Osteoblast (primary cell): ENCODE data around the gene TAF6L. TPM values are rescaled to one million over a fixed set of nuclear protein-coding genes. Genes with fewer than 3 reads are reported as not detected.
"Not testable (repeated sequence)": the region's sequence is repeated elsewhere in the genome, so short reads cannot be mapped to it uniquely, and the experiment has no call there.

Experiments
- DNase-seq: peaks from one replicate; pipeline ENCODE4 v3.0.0; 2011; ENCODE audit warnings: low spot score, mixed read lengths; ENCODE audit not compliant: insufficient read length; ENCODE audit errors: missing footprints
- H2AFZ ChIP-seq: 2 replicates; pipeline ENCODE4 v1.6.0; 2011; ENCODE audit warnings: mild to moderate bottlenecking, low read length
- H3K27ac ChIP-seq: 2 replicates; pipeline ENCODE4 v1.5.1; 2011; ENCODE audit warnings: mild to moderate bottlenecking, low read depth, low read length, moderate library complexity
- H3K27me3 ChIP-seq: 2 replicates; pipeline ENCODE4 v1.6.0; 2012; ENCODE audit warnings: mild to moderate bottlenecking, control low read depth, inconsistent platforms, low read length, moderate library complexity; ENCODE audit not compliant: insufficient read depth
- H3K36me3 ChIP-seq: 2 replicates; pipeline ENCODE4 v1.5.1; 2011; ENCODE audit warnings: mild to moderate bottlenecking, low read length, control low read depth, moderate library complexity; ENCODE audit not compliant: insufficient read depth
- H3K4me1 ChIP-seq: 2 replicates; pipeline ENCODE4 v1.5.1; 2011; ENCODE audit warnings: mild to moderate bottlenecking, low read length, control low read depth, moderate library complexity; ENCODE audit not compliant: insufficient read depth
- H3K4me2 ChIP-seq: 2 replicates; pipeline ENCODE4 v1.6.0; 2011; ENCODE audit warnings: mild to moderate bottlenecking, low read length; ENCODE audit not compliant: insufficient read depth
- H3K4me3 ChIP-seq: fragments of 200-600 bp; sonication (generic); 3 replicates; pipeline ENCODE4 v1.5.1; 2012; ENCODE audit warnings: mild to moderate bottlenecking, low read length, inconsistent platforms; ENCODE audit not compliant: insufficient read depth
- H3K79me2 ChIP-seq: 2 replicates; pipeline ENCODE4 v1.6.0; 2012; ENCODE audit warnings: mild to moderate bottlenecking, low read length, control low read depth, inconsistent platforms; ENCODE audit not compliant: insufficient read depth
- H3K9me3 ChIP-seq: 2 replicates; pipeline ENCODE4 v1.5.1; 2011; ENCODE audit warnings: low read depth, low read length, control low read depth
- H4K20me1 ChIP-seq: 2 replicates; pipeline ENCODE4 v1.6.0; 2012; ENCODE audit warnings: mild to moderate bottlenecking, low read length, control low read depth; ENCODE audit not compliant: insufficient read depth
- CTCF ChIP-seq: IDR thresholded peaks from 2 replicates; pipeline ENCODE4 v1.5.1; 2011; ENCODE audit warnings: mild to moderate bottlenecking, low read depth, low read length, moderate library complexity; ENCODE audit errors: extremely low read depth
- total RNA-seq: library from RNA; depleted of rRNA; stranded (reverse); fragments of >200 nt; gene quantifications from 2 replicates; pipeline ENCODE4 v1.2.3, GENCODE V29; 2012

Gene TAF6L
- total RNA-seq, 1 donor: 22.1 TPM

- H2AFZ ChIP-seq: no peak overlapping the region
- peaks cover 12% of the 10 kb centered on the region for H3K79me2 ChIP-seq
- no peak overlapping the region for H3K4me2 ChIP-seq
- H3K9me3 ChIP-seq: no peaks in the 10 kb centered on the region
- DNase-seq: no peak
- H3K36me3 ChIP-seq: peaks cover 8% of the 10 kb centered on the region
- no peak overlapping the region for H3K27ac ChIP-seq
- no peaks in the 10 kb centered on the region for H3K4me1 ChIP-seq
- H3K27me3 ChIP-seq: no peaks in the 10 kb centered on the region
- no peak overlapping the region for H3K4me3 ChIP-seq
- H4K20me1 ChIP-seq: no peaks in the 10 kb centered on the region
- TF ChIP-seq CTCF: no peak
Observed at GRCh38 chr11:62747475-62748160, 23.6 kb upstream of the TAF6L start.

- H2AFZ ChIP-seq, H3K9me3 ChIP-seq, H3K4me2 ChIP-seq, H4K20me1 ChIP-seq, H3K27me3 ChIP-seq, H3K4me3 ChIP-seq, H3K4me1 ChIP-seq, DNase-seq, H3K36me3 ChIP-seq, H3K27ac ChIP-seq: not testable (repeated sequence)
- peaks cover 22% of the 10 kb centered on the region for H3K79me2 ChIP-seq
Observed at GRCh38 chr11:62749931-62750330, 21.3 kb upstream of the TAF6L start.

GRCh38 chr11:62752177-62752785, 18.9 kb upstream of the TAF6L start:
- H2AFZ ChIP-seq: no peak overlapping the region
- H3K4me2 ChIP-seq: no peak overlapping the region
- no peaks in the 10 kb centered on the region for H3K27me3 ChIP-seq
- H3K36me3 ChIP-seq: peaks cover 8% of the 10 kb centered on the region
- no peaks in the 10 kb centered on the region for H4K20me1 ChIP-seq
- H3K79me2 ChIP-seq: peaks cover 22% of the 10 kb centered on the region
- no peak overlapping the region for H3K4me3 ChIP-seq
- no peak for TF ChIP-seq CTCF
- no peaks in the 10 kb centered on the region for H3K9me3 ChIP-seq
- no peak overlapping the region for H3K27ac ChIP-seq
- no peak for DNase-seq
- peaks cover 3% of the 10 kb centered on the region for H3K4me1 ChIP-seq

- H3K27ac ChIP-seq: peak overlapping the region; percentile 90
Observed at GRCh38 chr11:62752994-62753735, 18.0 kb upstream of the TAF6L start.

More at GRCh38 chr11:62752994-62753735, 18.0 kb upstream of the TAF6L start:
- H3K4me1 ChIP-seq: peaks cover 3% of the 10 kb centered on the region
- H2AFZ ChIP-seq: peak overlapping the region; percentile 98
- no peaks in the 10 kb centered on the region for H4K20me1 ChIP-seq
- no peak for DNase-seq
- peak overlapping the region; percentile 88 for H3K4me2 ChIP-seq
- H3K36me3 ChIP-seq: peaks cover 8% of the 10 kb centered on the region
- TF ChIP-seq CTCF: no peak
- H3K27me3 ChIP-seq: no peaks in the 10 kb centered on the region
- peak overlapping the region; percentile 89 for H3K4me3 ChIP-seq
- H3K79me2 ChIP-seq: peaks cover 22% of the 10 kb centered on the region
- H3K9me3 ChIP-seq: no peaks in the 10 kb centered on the region
